HG03025 (cell line): ENCODE measurements around the gene RETSAT.

Experiments
- ATAC-seq: cut with Tn5 transposase; IDR thresholded peaks from one replicate; pipeline ENCODE4 v1.9.1; 2021; ENCODE audit warnings: mild to moderate bottlenecking, moderate library complexity; ENCODE audit not compliant: unreplicated experiment, low FRiP score

Gene RETSAT

DNA sequence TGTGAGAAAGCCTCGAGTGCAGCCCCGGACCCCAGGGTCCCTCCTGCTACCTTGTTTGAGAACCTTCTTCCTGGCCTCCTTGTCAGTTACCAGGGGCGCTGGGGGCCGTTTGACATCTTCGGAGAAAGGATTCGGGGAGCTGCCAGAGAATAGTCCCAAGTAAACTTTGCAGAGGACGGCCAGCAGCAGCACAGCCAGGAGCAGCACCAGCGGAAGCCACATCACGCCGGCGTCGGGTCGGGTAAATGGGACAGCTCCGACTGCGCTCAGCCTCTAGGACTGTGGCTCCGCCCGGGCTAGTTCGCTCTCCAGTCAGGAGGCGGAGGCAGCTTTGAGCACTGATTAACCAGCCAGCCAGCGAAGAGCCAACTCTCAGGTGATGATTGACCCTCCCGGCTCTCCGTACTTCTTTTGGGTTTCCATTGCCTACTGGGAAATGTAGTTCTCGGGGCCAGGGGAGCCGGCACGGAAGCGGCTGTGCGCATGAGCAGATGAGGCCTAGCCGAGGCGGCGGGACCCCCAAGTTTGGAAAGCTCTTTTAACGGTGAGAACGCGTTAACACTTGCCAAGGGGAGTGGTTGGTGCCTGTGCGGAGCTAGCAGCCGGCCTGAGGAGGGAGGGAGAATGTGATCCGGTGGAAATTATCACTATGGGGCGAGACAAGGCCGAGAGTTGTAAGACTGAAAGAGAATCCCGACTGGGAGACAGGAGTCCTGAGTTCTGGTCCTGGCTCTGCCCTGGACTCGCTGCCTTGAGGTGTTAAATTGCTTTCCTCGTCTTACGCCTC lies at the start of gene RETSAT, which contains the start of gene ELMOD3:
TSS of gene RETSAT (minus strand) at position 243 of the 787 bp plus-strand sequence. CDS start at position 222, 21 bp downstream.
TSS of gene ELMOD3 (plus strand) at position 484 of the 787 bp plus-strand sequence. CDS start 2,430 bp downstream, outside the sequence.
- ATAC-seq = peak; percentile 91

GRCh38 chr2:85401844-85402243 lies 47.5 kb upstream of the RETSAT start:
- ATAC-seq = no peak

- no peak for ATAC-seq
Measured at GRCh38 chr2:85401464-85401805, 47.1 kb upstream of the RETSAT start.

DNA sequence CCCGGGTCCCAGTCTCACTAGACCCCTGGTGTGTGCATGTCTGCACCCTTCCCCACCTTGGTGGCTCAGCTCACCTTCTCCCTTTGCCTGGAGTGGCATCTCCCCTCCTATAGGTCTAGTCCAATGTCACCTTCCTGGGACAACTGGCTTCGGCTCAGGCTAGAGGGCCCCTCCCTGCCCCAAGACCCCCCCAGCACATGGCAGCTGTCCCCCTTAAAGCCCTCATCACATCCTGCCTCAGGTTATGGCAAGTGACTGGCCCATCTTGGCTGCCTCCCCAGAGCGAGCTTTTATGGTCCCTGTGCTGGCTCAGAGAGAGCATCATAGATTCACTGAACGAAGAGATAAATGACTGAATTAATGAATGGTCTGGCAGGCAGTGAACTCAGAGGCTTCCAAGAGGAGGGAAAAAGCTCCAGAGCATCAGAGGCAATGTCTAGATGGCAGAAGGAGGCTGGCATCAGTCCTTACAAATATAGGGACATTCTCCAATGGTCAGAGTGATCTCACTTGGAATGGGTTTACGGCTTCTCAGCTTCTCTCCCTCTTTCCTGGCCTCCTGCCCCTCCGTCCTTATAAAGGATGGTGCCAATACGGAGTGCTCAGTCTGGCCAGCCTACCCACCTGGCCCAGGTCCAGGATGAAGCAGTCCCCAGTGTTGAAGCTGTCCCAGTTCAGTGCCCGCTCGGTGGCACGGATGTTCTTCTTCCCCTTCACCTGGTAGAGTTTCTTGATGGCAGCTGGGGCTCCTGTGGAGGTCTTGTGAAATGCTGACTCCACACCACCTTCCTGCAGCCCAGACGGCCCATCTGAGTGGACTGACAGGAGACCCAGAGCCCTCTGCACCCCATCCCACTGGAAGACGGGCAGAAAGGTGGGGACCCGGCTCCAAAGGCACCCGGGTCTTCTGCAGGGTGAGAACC lies 46.5 kb upstream of the RETSAT start:
- ATAC-seq = no peak

GRCh38 chr2:85400023-85400422 lies 45.7 kb upstream of the RETSAT start:
- no peak for ATAC-seq

DNA sequence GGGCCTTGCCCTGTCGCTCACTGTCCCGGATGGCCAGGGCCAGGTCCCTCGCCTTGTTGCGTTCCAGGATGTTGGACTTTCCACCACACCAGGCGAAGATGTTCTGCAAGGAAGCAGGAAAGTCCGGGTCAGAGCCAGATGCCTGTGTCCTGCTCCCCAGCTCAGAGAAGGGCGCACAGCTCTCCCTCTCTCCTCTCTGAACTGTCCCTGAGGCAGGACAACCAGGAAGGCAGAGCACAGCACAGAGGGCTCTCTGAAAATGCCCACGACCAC lies 44.8 kb upstream of the RETSAT start:
- no peak for ATAC-seq

- no peak for ATAC-seq
Measured at GRCh38 chr2:85398426-85399182, 44.3 kb upstream of the RETSAT start.

DNA sequence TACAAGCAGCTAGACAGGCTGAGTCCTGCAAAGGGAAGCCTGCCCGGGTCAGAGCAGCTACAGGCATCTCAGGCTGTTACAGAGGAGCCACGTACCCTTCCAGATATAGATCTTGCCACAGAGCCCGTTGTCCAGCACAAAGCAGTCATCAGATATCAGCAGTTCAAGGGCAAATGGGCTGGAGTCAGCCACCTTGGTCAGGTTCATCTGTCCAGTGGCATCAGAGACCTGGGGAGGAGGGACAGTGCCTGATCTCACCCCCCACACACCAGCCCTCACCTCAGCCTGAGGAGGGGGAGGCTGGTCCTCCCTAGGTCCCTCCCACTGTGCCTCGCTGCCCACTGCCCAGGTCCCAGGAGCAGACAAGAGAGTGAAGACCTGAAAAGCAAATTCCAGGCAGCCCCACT lies 43.6 kb upstream of the RETSAT start:
- ATAC-seq = no peak

DNA sequence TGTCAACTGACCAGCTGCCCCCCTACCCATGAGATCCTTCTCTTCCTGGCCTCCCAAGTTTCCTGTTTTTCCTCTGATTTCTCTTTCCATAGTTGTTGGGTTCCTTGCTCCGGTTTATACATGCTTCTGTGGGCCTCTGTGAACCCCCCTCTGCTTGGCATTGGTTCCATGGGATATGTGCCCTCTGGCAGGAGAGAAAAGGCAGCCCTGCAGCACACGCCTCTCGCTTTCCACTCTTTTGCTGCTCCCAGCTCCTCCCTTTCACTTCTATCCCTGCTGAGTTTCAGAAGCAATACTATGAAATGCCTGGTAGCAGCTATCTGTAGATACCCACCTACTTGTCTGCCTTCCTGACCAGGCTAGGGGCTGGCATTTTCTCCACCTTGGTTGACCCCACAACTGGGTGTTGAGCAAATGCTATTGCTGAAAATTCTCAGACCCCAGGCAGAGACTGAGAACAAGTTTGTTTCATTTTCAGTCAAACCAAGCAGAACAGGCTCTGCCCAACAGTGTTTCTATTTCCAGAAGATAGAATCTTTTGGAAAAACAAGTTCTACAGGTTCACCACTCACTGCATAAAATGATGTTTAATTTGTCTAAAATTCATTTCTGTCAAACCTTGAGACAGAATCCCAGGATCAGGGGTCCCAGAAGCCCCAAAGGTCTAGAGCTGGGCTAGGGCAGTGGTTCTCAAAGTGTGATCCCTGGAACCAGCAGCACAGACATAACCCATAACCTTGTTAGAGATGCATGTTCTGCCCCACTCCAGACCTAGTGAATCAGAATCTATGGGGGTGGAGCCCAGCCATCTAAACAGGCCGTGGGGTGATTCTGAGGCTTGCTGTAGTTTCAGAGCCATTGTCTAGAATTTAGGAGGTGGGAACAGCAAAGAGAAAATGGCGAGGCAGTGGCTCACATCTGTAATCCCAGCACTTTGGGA lies 42.5 kb upstream of the RETSAT start:
- no peak for ATAC-seq

GRCh38 chr2:85395912-85396475 lies 41.7 kb upstream of the RETSAT start:
- ATAC-seq = no peak

DNA sequence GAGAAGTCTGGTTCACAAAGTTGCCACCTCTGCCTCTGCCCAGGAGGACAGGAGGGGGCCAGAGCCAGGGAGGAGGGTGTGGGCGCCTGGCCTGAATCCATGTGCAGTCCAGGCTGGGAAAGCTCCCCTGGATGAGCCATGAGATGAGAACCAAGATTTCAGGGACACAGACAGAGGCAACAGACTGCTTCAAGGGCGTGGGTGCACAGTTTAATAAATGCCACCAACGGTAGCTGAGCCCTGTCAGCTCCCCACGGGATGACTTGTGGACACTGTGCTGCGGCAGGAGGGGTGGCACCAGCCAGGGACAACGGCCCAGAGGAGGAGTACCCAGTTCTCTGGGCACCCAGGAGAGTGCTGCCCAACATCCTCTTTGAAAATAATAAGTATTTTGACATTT lies 40.6 kb upstream of the RETSAT start:
- ATAC-seq = no peak

DNA sequence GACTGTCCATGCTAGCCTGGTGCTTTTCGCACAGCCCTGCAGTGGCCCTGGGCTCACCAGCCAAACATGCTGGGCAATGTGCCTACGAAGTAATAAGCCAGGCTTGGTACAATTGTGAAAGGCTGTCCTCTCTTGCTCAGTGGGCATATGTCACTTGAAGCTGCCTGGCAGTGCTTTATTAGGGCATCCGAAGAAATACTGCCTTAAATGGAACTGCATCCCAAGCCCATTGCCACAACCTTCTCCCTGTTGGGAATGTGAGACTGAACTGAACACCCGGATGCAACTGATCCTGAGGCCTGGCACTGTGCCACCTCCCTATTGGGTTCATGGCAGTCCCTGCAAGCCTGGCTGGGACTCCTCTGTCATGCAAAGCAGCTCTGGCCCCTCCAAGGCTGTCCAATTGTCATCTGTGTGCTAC lies 39.9 kb upstream of the RETSAT start:
- no peak for ATAC-seq

- no peak for ATAC-seq
Measured at GRCh38 chr2:85393836-85394235, 39.5 kb upstream of the RETSAT start.

- ATAC-seq = no peak
Measured at GRCh38 chr2:85390941-85391669, 36.8 kb upstream of the RETSAT start.

- ATAC-seq = no peak
Measured at GRCh38 chr2:85388878-85389538, 34.7 kb upstream of the RETSAT start.

GRCh38 chr2:85387754-85388153 lies 33.4 kb upstream of the RETSAT start:
- no peak for ATAC-seq

- no peak for ATAC-seq
Measured at GRCh38 chr2:85385746-85386145, 31.4 kb upstream of the RETSAT start.

DNA sequence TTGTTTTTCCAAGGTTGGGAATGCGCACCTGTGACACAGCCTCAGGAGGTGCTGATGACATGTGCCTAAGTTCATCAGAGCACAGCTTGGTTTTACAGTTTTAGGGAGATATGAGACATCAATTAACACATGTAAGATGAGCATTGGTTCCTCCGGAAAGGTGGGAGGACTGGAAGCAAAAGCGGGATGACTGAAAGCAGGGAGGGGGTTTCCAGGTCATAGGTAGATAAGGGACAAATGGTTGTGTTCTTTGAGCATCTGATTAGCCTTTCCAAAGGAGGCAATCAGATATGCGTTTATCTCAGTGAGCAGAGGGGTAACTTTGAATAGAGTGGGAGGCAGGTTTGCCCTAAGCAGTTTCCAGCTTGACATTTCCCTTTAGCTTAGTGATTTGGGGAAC lies 29.5 kb upstream of the RETSAT start:
- ATAC-seq = no peak
